Femur (tissue), 1 donor: Measurements from ENCODE around the gene PEAK1.
"Not testable (repeated sequence)": the region's sequence is repeated elsewhere in the genome, so short reads cannot be mapped to it uniquely, and the experiment has no call there.

ENCODE experiments used
- DNase-seq: peaks from one replicate; pipeline ENCODE4 v3.0.0-alpha.2; 2017

Gene PEAK1

GRCh38 chr15:77167406-77167805 lies 252.5 kb downstream of the PEAK1 start:
- DNase-seq, result no peak

GRCh38 chr15:77163781-77164384 lies 256.0 kb downstream of the PEAK1 start:
- DNase-seq, result no peak

GRCh38 chr15:77162872-77163633 lies 256.9 kb downstream of the PEAK1 start:
- no peak for DNase-seq

GRCh38 chr15:77160562-77161478 lies 259.1 kb downstream of the PEAK1 start:
- DNase-seq, result no peak

GRCh38 chr15:77156000-77156399 lies 263.9 kb downstream of the PEAK1 start:
- DNase-seq, result not testable (repeated sequence)

GRCh38 chr15:77148191-77148590 lies 271.7 kb downstream of the PEAK1 start:
- no peak for DNase-seq

- no peak for DNase-seq
Observed at GRCh38 chr15:77145370-77145769, 274.5 kb downstream of the PEAK1 start.

- DNase-seq, result peak; percentile 37
Observed at GRCh38 chr15:77144492-77145070, 275.3 kb downstream of the PEAK1 start.

GRCh38 chr15:77144026-77144425 lies 275.9 kb downstream of the PEAK1 start:
- DNase-seq, result no peak

- no peak for DNase-seq
Observed at GRCh38 chr15:77143616-77144015, 276.3 kb downstream of the PEAK1 start.

- no peak for DNase-seq
Observed at GRCh38 chr15:77143191-77143590, 276.7 kb downstream of the PEAK1 start.

GRCh38 chr15:77140220-77140619 lies 279.7 kb downstream of the PEAK1 start:
- no peak for DNase-seq

- no peak for DNase-seq
Observed at GRCh38 chr15:77139312-77139711, 280.6 kb downstream of the PEAK1 start.

GRCh38 chr15:77138167-77138522 lies 281.8 kb downstream of the PEAK1 start:
- DNase-seq, result no peak

GRCh38 chr15:77135181-77135580 lies 284.7 kb downstream of the PEAK1 start:
- DNase-seq, result no peak

GRCh38 chr15:77130315-77130930 lies 289.5 kb downstream of the PEAK1 start:
- DNase-seq, result no peak

GRCh38 chr15:77127626-77128025 lies 292.3 kb downstream of the PEAK1 start:
- no peak for DNase-seq

GRCh38 chr15:77126529-77127326 lies 293.2 kb downstream of the PEAK1 start:
- no peak for DNase-seq

GRCh38 chr15:77123854-77124253 lies 296.1 kb downstream of the PEAK1 start:
- no peak for DNase-seq

GRCh38 chr15:77122576-77122975 lies 297.3 kb downstream of the PEAK1 start:
- DNase-seq, result no peak

- DNase-seq, result no peak
Observed at GRCh38 chr15:77121599-77121998, 298.3 kb downstream of the PEAK1 start.

GRCh38 chr15:77120576-77120975 lies 299.3 kb downstream of the PEAK1 start:
- DNase-seq, result no peak
